K562 (cell line): ENCODE results near the gene SETD3. TPM values are rescaled to one million over a fixed set of nuclear protein-coding genes. Genes with fewer than 3 reads are reported as not detected.

Source experiments
- ATAC-seq: fragments of 200-7000 bp; cut with Tn5 transposase; 3 replicates; pipeline ENCODE4 v1.9.1; 2020; ENCODE audit warnings: moderate library complexity
- BruUV-seq: library from RNA; stranded (reverse); fragments of 400-500 nt; replicated peaks from 2 replicates; lab custom pipeline; 2021; lab: Mats Ljungman, UMichigan
- CTCF ChIA-PET: fragments of 300-600 bp; formaldehyde crosslinking; extraction: SDS; loops from one replicate; lab custom pipeline; 2021; ENCODE audit warnings: low intra/inter-chr PET ratio; lab: Yijun Ruan, JAX
- POLR2A ChIA-PET: fragments of 300-600, 350-650 bp; sonication (Branson Sonifier 250); formaldehyde crosslinking; extraction: SDS; loops from one replicate; lab custom pipeline; 2021; ENCODE audit warnings: antibody characterized with exemption, inconsistent platforms; lab: Yijun Ruan, JAX
- DNase-seq, 4 experiments: peaks; one replicate each; pipeline versions ENCODE4 v3.0.0 to v3.0.0-alpha.2; 2011 to 2018; ENCODE audit warnings: low spot score in 3 of 4, mixed read lengths in 3 of 4; ENCODE audit errors: extremely low read depth in 1 of 4
- FAIRE-seq: peaks from 2 replicates; lab custom pipeline; 2011; peaks lifted over from hg19 to GRCh38; lab: Jason Lieb, UNC
- H2AFZ ChIP-seq: 2 replicates; pipeline ENCODE4 v1.6.0; 2011; ENCODE audit warnings: low read depth, low read length, control low read depth, inconsistent platforms
- H3K27ac ChIP-seq: fragments of 200-600 bp; 3 replicates; pipeline ENCODE4 v1.8.0; 2011; ENCODE audit warnings: low read depth, mild to moderate bottlenecking, control low read depth, inconsistent platforms, low read length, moderate library complexity, mixed read lengths; ENCODE audit errors: extremely low read depth
- H3K27me3 ChIP-seq, 2 experiments: fragments of 300-600 bp in 1 of 2; 2 replicates in 1 of 2; 3 replicates in 1 of 2; pipeline versions ENCODE4 v1.6.0 to v1.8.0; 2011; ENCODE audit warnings: inconsistent platforms in 2 of 2, low read length in 2 of 2, mild to moderate bottlenecking in 1 of 2, mixed read lengths in 1 of 2, moderate library complexity in 1 of 2; ENCODE audit not compliant: control insufficient read depth in 2 of 2, insufficient read depth in 2 of 2
- H3K36me3 ChIP-seq: fragments of 300-600 bp; 3 replicates; pipeline ENCODE4 v1.8.0; 2011; ENCODE audit warnings: mild to moderate bottlenecking, low read length, inconsistent platforms; ENCODE audit not compliant: control insufficient read depth, insufficient read depth
- H3K4me1 ChIP-seq, 2 experiments: fragments of 200-600 bp in 1 of 2; replicated peaks in 1 of 2; 2 replicates in 1 of 2; 3 replicates in 1 of 2; pipeline versions ENCODE4 v1.5.1 to v1.8.0; 2011; ENCODE audit warnings: inconsistent platforms in 2 of 2, low read length in 2 of 2, mild to moderate bottlenecking in 1 of 2, mixed read lengths in 1 of 2, moderate library complexity in 1 of 2; ENCODE audit not compliant: control insufficient read depth in 2 of 2, insufficient read depth in 2 of 2
- H3K4me2 ChIP-seq: 2 replicates; pipeline ENCODE4 v1.6.1; 2011; ENCODE audit warnings: low read length, control low read depth, inconsistent platforms, mixed read lengths; ENCODE audit not compliant: insufficient read depth
- H3K4me3 ChIP-seq: fragments of 200-600 bp; sonication (generic), shearing (Covaris generic); 2 replicates; pipeline ENCODE4 v1.5.1; 2016; ENCODE audit warnings: control low read depth, inconsistent platforms
- H3K79me2 ChIP-seq: fragments of 200-600 bp; 3 replicates; pipeline ENCODE4 v1.8.0; 2011; ENCODE audit warnings: low read length, inconsistent platforms; ENCODE audit not compliant: control insufficient read depth, insufficient read depth
- H3K9ac ChIP-seq, 2 experiments: 2 replicates each; pipeline versions ENCODE4 v1.6.0 to v1.6.1; 2011; ENCODE audit warnings: low read depth in 2 of 2, low read length in 2 of 2, control low read depth in 1 of 2, inconsistent platforms in 1 of 2, mild to moderate bottlenecking in 1 of 2, mixed read lengths in 1 of 2; ENCODE audit not compliant: insufficient read depth in 1 of 2
- H3K9me1 ChIP-seq: one replicate; pipeline ENCODE4 v1.6.0; 2011; ENCODE audit warnings: inconsistent platforms, mild to moderate bottlenecking, low read length, moderate library complexity; ENCODE audit not compliant: control insufficient read depth, insufficient read depth
- H3K9me3 ChIP-seq: replicated peaks from 2 replicates; pipeline ENCODE4 v1.5.1; 2011; ENCODE audit warnings: low read depth, low read length, inconsistent platforms; ENCODE audit not compliant: control insufficient read depth, insufficient read depth
- H4K20me1 ChIP-seq: replicated peaks from 2 replicates; pipeline ENCODE4 v1.6.1; 2011; ENCODE audit warnings: low read length, inconsistent platforms, mixed read lengths; ENCODE audit not compliant: control insufficient read depth, insufficient read depth
- CHD4 ChIP-seq: fragments of 200-600 bp; sonication (generic); IDR thresholded peaks from 3 replicates; pipeline ENCODE4 v1.6.1; 2012; ENCODE audit warnings: low read depth, mild to moderate bottlenecking, mixed read lengths, low read length, inconsistent platforms; ENCODE audit not compliant: insufficient read depth, insufficient replicate concordance, poor library complexity, severe bottlenecking
- CXXC5 ChIP-seq: fragments of 250-450 bp; sonication (Bioruptor Pico); IDR thresholded peaks from 2 replicates; pipeline ENCODE4 v1.8.0; 2022; ENCODE audit warnings: inconsistent platforms, mild to moderate bottlenecking, moderate library complexity
- DLX4 ChIP-seq: fragments of 250-450 bp; sonication (Bioruptor Pico); IDR thresholded peaks from 2 replicates; pipeline ENCODE4 v1.6.1; 2021; ENCODE audit warnings: mild to moderate bottlenecking
- GTF3C2 ChIP-seq: IDR thresholded peaks from 3 replicates; pipeline ENCODE4 v1.6.1; 2011; ENCODE audit warnings: borderline replicate concordance, mild to moderate bottlenecking, moderate library complexity; ENCODE audit not compliant: insufficient read length; ENCODE audit errors: extremely low read depth
- HDAC6 ChIP-seq: IDR thresholded peaks from 2 replicates; pipeline ENCODE4 v1.6.1; 2012; ENCODE audit warnings: low read depth, mild to moderate bottlenecking, control low read depth, inconsistent platforms, low read length, moderate library complexity
- MTF1 ChIP-seq: fragments of 250-450 bp; sonication (Bioruptor Pico); IDR thresholded peaks from 2 replicates; pipeline ENCODE4 v1.9.0; 2021; ENCODE audit warnings: moderate library complexity, mild to moderate bottlenecking, inconsistent platforms, borderline replicate concordance
- NUFIP1 ChIP-seq: fragments of 450-650 bp; IDR thresholded peaks from 2 replicates; pipeline ENCODE4 v1.6.1; 2018; ENCODE audit not compliant: partially characterized antibody
- STAT6 ChIP-seq: sonication (generic); formaldehyde crosslinking; IDR thresholded peaks from 2 replicates; pipeline ENCODE4 v1.8.1; 2023; ENCODE audit warnings: mild to moderate bottlenecking, missing genetic modification reagents
- ZNF316 ChIP-seq: fragments of 450-650 bp; IDR thresholded peaks from 2 replicates; pipeline ENCODE4 v1.6.1; 2016
- ZNF592 ChIP-seq: fragments of 450-650 bp; IDR thresholded peaks from 2 replicates; pipeline ENCODE4 v1.6.1; 2017; ENCODE audit warnings: antibody characterized with exemption, mild to moderate bottlenecking
- ZNF780A ChIP-seq: fragments of 250-450 bp; sonication (Bioruptor Pico); IDR thresholded peaks from 2 replicates; pipeline ENCODE4 v1.5.0; 2021; ENCODE audit warnings: mild to moderate bottlenecking
- WGBS: fragments of 100-300 bp; shearing (Covaris generic); methylation state at CpG from one replicate; pipeline ENCODE4 v1.1.6; 2016; ENCODE audit warnings: low coverage, mixed read lengths; ENCODE audit not compliant: insufficient coverage; ENCODE audit errors: missing lambda C conversion rate; 5-methylcytosine and 5-hydroxymethylcytosine counted together
- in situ Hi-C: fragments of 300-500 bp; cut with MboI; formaldehyde crosslinking; loops from 4 replicates; pipeline ENCODE4 v1.15.0; 2018; ENCODE audit warnings: inconsistent platforms, mixed read lengths
- intact Hi-C: fragments of 100-400 bp; cut with micrococcal nuclease; formaldehyde crosslinking; loops from 2 replicates; pipeline ENCODE4 v1.14.2; 2022
- polyA plus RNA-seq, 8 experiments: library from polyadenylated mRNA; depleted of rRNA in 4 of 8; stranded (reverse) in 5 of 8; unstranded in 3 of 8; fragments of >200 nt; fragmentation: Nextera tagmentation in 2 of 8; fragmentation: Illumina TruSeq in 1 of 8; extraction: Ambion mirVana in 2 of 8; extraction: Trizol in 1 of 8; gene quantifications; 2 replicates each; pipeline versions ENCODE4 v1.2.1 to v1.2.3, GENCODE V29; 2011 to 2014; ENCODE audit warnings: inconsistent platforms in 1 of 8, missing spikeins in 1 of 8
- total RNA-seq, 7 experiments: library from RNA; depleted of rRNA in 6 of 7; stranded (reverse); fragments of >200 nt in 6 of 7; fragmentation: Illumina TruSeq in 2 of 7; extraction: Trizol in 2 of 7; gene quantifications; 2 replicates each; pipeline versions ENCODE4 v1.2.1 to v1.2.3, GENCODE V29; 2011 to 2021; ENCODE audit warnings: low replicate concordance in 1 of 7

SETD3 gene
- total and polyA plus RNA-seq, 9 of the 15 experiments (the other 6 are each of a cell fraction or from before 2014, with no cell fraction given), result 8.5 to 35.9 (median 26.5) TPM

- ChIA-PET POLR2A (interaction anchor here (1.0 to 1.3 kb wide), 2 partner anchors 8 to 13 kb away, joined by 3 to 6 read pairs; partner anchors contain the start of genes CCNK and SETD3), CTCF (no interaction called here)
- FAIRE-seq, result no peak
- Histone ChIP-seq H3K4me3 (no peak overlapping the region), H2AFZ (no peak overlapping the region), H3K27ac (no peak overlapping the region), H3K27me3 (no peaks in the 10 kb centered on the region), H3K9ac (no peak overlapping the region), H3K79me2 (peaks cover 53% of the 10 kb centered on the region), H3K9me3 (no peaks in the 10 kb centered on the region), H4K20me1 (peaks cover 18% of the 10 kb centered on the region), H3K36me3 (peaks cover 24% of the 10 kb centered on the region; the same call in 2 of the 3 replicates), H3K4me2 (no peak overlapping the region), H3K4me1 (peaks cover 0 to 2% of the 10 kb centered on the region in 2 experiments; a peak in 2 of 5 replicates), H3K9me1 (no peaks in the 10 kb centered on the region)
- in situ Hi-C loops (no loop called here), intact Hi-C loops (no loop called here)
- DNase-seq, result no peak
- BruUV-seq, result no TSS peak
- ATAC-seq, result no peak
- WGBS, result 79% methylated on average over 4 of the region's 4 CpGs
- TF ChIP-seq STAT6, result no peak
- no peak for TF ChIP-seq HDAC6
- no peak for TF ChIP-seq DLX4
- TF ChIP-seq MTF1, result no peak
- no peak for TF ChIP-seq NUFIP1
- TF ChIP-seq ZNF780A (CRISPR knock-in tag), result no peak
- no peak for TF ChIP-seq CXXC5
- TF ChIP-seq CHD4, result no peak
- no peak for TF ChIP-seq ZNF316
- no peak for TF ChIP-seq GTF3C2
- no peak for TF ChIP-seq ZNF592
Observed at GRCh38 chr14:99468081-99468480, 12.6 kb downstream of the SETD3 start.
